GM12878 (cell line): Measurements from ENCODE around the gene GRIK3. TPM values are rescaled to one million over a fixed set of nuclear protein-coding genes. Genes with fewer than 3 reads are reported as not detected.

Experiments used
- ATAC-seq: fragments of 200-7000 bp; cut with Tn5 transposase; 3 replicates; pipeline ENCODE4 v1.9.1; 2020; ENCODE audit warnings: mild to moderate bottlenecking, moderate library complexity
- BruUV-seq: library from RNA; stranded (reverse); fragments of 400-500 nt; replicated peaks from 2 replicates; lab custom pipeline; 2021; lab: Mats Ljungman, UMichigan
- CTCF ChIA-PET: fragments of 300-600 bp; sonication (Branson Sonifier 250); formaldehyde crosslinking; extraction: SDS; loops from one replicate; lab custom pipeline; 2021; ENCODE audit warnings: inconsistent platforms; lab: Yijun Ruan, JAX
- POLR2A ChIA-PET: fragments of 350-600 bp; formaldehyde crosslinking; extraction: SDS; loops from one replicate; lab custom pipeline; 2021; ENCODE audit warnings: inconsistent platforms; lab: Charles Lee
- RAD21 ChIA-PET: fragments of 300-600 bp; sonication (Branson Sonifier 250); formaldehyde crosslinking; loops from one replicate; lab custom pipeline; 2023; ENCODE audit warnings: antibody characterized with exemption; ENCODE audit not compliant: unreplicated experiment; lab: Charles Lee
- SMC1A ChIA-PET: fragments of 300-600 bp; sonication (Branson Sonifier 250); formaldehyde crosslinking; loops from one replicate; lab custom pipeline; 2023; ENCODE audit not compliant: unreplicated experiment, uncharacterized antibody; lab: Charles Lee
- DNase-seq: peaks from one replicate; pipeline ENCODE4 v3.0.0-alpha.2; 2011; ENCODE audit warnings: low read depth, low spot score
- FAIRE-seq: peaks from 3 replicates; lab custom pipeline; 2011; peaks lifted over from hg19 to GRCh38; lab: Jason Lieb, UNC
- H2AFZ ChIP-seq: 2 replicates; pipeline ENCODE4 v1.6.0; 2011; ENCODE audit warnings: low read depth, low read length, control low read depth; ENCODE audit not compliant: control insufficient read depth
- H3K27ac ChIP-seq: 2 replicates; pipeline ENCODE4 v1.5.1; 2011; ENCODE audit warnings: control low read depth; ENCODE audit not compliant: control insufficient read depth, insufficient read depth
- H3K27me3 ChIP-seq, 2 experiments: replicated peaks in 1 of 2; 2 replicates each; pipeline versions ENCODE4 v1.6.0 to v1.6.1; 2011; ENCODE audit warnings: low read length in 1 of 2; ENCODE audit not compliant: control insufficient read depth in 2 of 2, insufficient read depth in 2 of 2
- H3K36me3 ChIP-seq, 2 experiments: 2 replicates each; pipeline ENCODE4 v1.5.1; 2011; ENCODE audit warnings: low read length in 1 of 2; ENCODE audit not compliant: control insufficient read depth in 2 of 2, insufficient read depth in 2 of 2
- H3K4me1 ChIP-seq: 2 replicates; pipeline ENCODE4 v1.6.1; 2011; ENCODE audit warnings: mild to moderate bottlenecking, low read length, moderate library complexity, mixed read lengths; ENCODE audit not compliant: control insufficient read depth, insufficient read depth
- H3K4me2 ChIP-seq: 2 replicates; pipeline ENCODE4 v1.6.0; 2011; ENCODE audit warnings: control low read depth; ENCODE audit not compliant: control insufficient read depth, insufficient read depth
- H3K4me3 ChIP-seq: fragments of 200-600 bp; sonication (generic); 2 replicates; pipeline ENCODE4 v1.5.1; 2016
- H3K79me2 ChIP-seq: 2 replicates; pipeline ENCODE4 v1.6.0; 2011; ENCODE audit warnings: low read length; ENCODE audit not compliant: control insufficient read depth, insufficient read depth
- H3K9ac ChIP-seq: 2 replicates; pipeline ENCODE4 v1.8.0; 2011; ENCODE audit warnings: low read length, control low read depth, mixed read lengths; ENCODE audit not compliant: control insufficient read depth, insufficient read depth
- H3K9me3 ChIP-seq: replicated peaks from 3 replicates; pipeline ENCODE4 v1.5.1; 2011; ENCODE audit warnings: mild to moderate bottlenecking, low read length; ENCODE audit not compliant: control insufficient read depth, insufficient read depth
- H4K20me1 ChIP-seq: 2 replicates; pipeline ENCODE4 v1.6.0; 2011; ENCODE audit not compliant: control insufficient read depth, insufficient read depth
- BCL11A ChIP-seq: IDR thresholded peaks from 2 replicates; pipeline ENCODE4 v1.6.1; 2011; ENCODE audit warnings: low read depth, low read length
- CBX3 ChIP-seq: fragments of 200-600 bp; sonication (generic); IDR thresholded peaks from 2 replicates; pipeline ENCODE4 v1.6.1; 2016; ENCODE audit warnings: low read depth, borderline replicate concordance
- EED ChIP-seq: sonication (generic); IDR thresholded peaks from 2 replicates; pipeline ENCODE4 v1.6.1; 2016; ENCODE audit warnings: antibody characterized with exemption, low read depth
- ZBED1 ChIP-seq: IDR thresholded peaks from 2 replicates; pipeline ENCODE4 v1.6.1; 2016; ENCODE audit warnings: borderline replicate concordance
- ZBTB4 ChIP-seq: fragments of 450-650 bp; formaldehyde crosslinking; IDR thresholded peaks from 2 replicates; pipeline ENCODE4 v1.4.0; 2022; ENCODE audit warnings: mild to moderate bottlenecking, moderate library complexity
- WGBS: methylation state at CpG from one replicate; pipeline ENCODE4 v1.1.6; 2016; ENCODE audit warnings: low lambda C conversion rate; ENCODE audit not compliant: insufficient replicate concordance, insufficient coverage; ENCODE audit errors: missing lambda C conversion rate; 5-methylcytosine and 5-hydroxymethylcytosine counted together
- in situ Hi-C: fragments of 300-500 bp; cut with MboI; formaldehyde crosslinking; loops from 9 replicates; pipeline ENCODE4 v1.14.3; 2018; ENCODE audit warnings: mixed read lengths
- intact Hi-C: fragments of 100-400 bp; cut with micrococcal nuclease; formaldehyde crosslinking; loops from one replicate; pipeline ENCODE4 v1.14.2; 2022; ENCODE audit not compliant: unreplicated experiment
- polyA plus RNA-seq, 11 experiments: library from polyadenylated mRNA; depleted of rRNA in 4 of 11; unstranded in 6 of 11; stranded (reverse) in 5 of 11; fragments of >200 nt; fragmentation: Nextera tagmentation in 4 of 11; fragmentation: Illumina TruSeq in 1 of 11; extraction: Ambion mirVana in 4 of 11; extraction: Trizol in 1 of 11; gene quantifications; 1 replicate in 1 of 11; 2 replicates in 10 of 11; pipeline versions ENCODE4 v1.2.1 to v1.2.3, GENCODE V29; 2011 to 2016; ENCODE audit warnings: inconsistent platforms in 2 of 11, missing spikeins in 2 of 11, low read depth in 1 of 11
- total RNA-seq, 4 experiments: library from RNA; depleted of rRNA in 3 of 4; stranded (reverse); fragments of >200 nt in 3 of 4; fragmentation: Illumina TruSeq in 1 of 4; extraction: Trizol in 1 of 4; gene quantifications; 2 replicates each; pipeline versions ENCODE4 v1.2.1 to v1.2.3, GENCODE V29; 2013 to 2021

GRIK3 gene
- total and polyA plus RNA-seq, 10 of the 15 experiments (the other 5 are each of a cell fraction or from before 2014, with no cell fraction given) = not detected

DNA sequence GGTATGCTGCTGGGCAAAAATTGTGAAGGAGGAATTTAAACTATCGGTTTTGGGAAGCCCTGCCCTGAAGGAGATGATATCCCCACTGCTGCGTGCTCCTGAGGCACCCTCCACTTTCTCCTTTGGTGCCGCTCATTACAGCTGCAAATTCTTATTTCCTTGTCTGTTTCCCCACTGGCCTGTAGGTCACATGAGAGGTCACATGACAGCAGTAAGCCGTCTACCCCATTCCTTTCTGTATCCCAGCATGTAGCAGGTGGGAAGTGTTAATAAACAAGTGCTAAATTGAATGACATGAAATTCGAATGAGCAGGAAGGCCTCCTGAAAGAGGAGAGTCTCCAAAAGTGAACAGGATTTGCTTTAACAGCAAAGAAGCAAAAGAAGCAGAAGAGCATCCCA is 58.7 kb downstream of the GRIK3 start:
- DNase-seq = no peak
- ATAC-seq = no peak
- H3K27ac ChIP-seq = no peak overlapping the region
- H3K27me3 ChIP-seq = no peaks in the 10 kb centered on the region; a peak in 1 of 4 replicates
- ChIA-PET RAD21 (no interaction called here), SMC1A (no interaction called here), POLR2A (no interaction called here), CTCF (no interaction called here)
- 25% methylated on average over 5 of the region's 5 CpGs for WGBS
- H3K4me1 ChIP-seq = no peaks in the 10 kb centered on the region
- H3K79me2 ChIP-seq = no peaks in the 10 kb centered on the region
- no peaks in the 10 kb centered on the region for H3K9me3 ChIP-seq
- H3K4me2 ChIP-seq = no peak overlapping the region
- no TSS peak for BruUV-seq
- TF ChIP-seq ZBED1 (no peak), CBX3 (no peak)
- no peak for FAIRE-seq
- H2AFZ ChIP-seq = no peak overlapping the region
- no peak overlapping the region for H3K9ac ChIP-seq
- intact Hi-C loops = no loop called here
- no peaks in the 10 kb centered on the region for H3K36me3 ChIP-seq
- H3K4me3 ChIP-seq = no peak overlapping the region
- no peaks in the 10 kb centered on the region for H4K20me1 ChIP-seq
- in situ Hi-C loops = no loop called here

DNA sequence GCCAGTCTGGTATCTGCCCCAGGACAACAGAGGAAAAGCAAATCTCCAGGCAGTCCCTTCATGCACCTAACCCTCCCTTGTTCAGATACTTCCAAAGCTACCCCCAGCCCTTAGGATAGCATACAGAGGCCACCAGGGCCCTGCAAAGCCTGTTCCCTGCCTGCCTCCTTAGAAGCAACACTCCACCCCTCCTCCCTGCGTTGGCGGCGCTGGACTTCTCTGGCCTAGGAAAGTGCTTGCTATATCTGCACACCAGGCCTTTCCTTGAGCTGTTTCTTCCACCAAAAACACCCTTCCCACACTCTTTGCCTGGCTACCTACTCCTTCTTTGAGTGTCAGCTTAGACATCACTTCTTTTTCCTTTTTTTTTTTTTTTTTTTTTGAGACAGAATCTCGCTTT is 61.3 kb downstream of the GRIK3 start:
- Histone ChIP-seq H3K4me1 (no peaks in the 10 kb centered on the region), H3K9me3 (no peaks in the 10 kb centered on the region), H3K9ac (no peak overlapping the region), H2AFZ (no peak overlapping the region), H3K36me3 (no peaks in the 10 kb centered on the region), H3K4me3 (no peak overlapping the region), H3K27me3 (no peaks in the 10 kb centered on the region; a peak in 1 of 4 replicates), H3K4me2 (no peak overlapping the region), H3K27ac (no peak overlapping the region), H4K20me1 (no peaks in the 10 kb centered on the region), H3K79me2 (no peaks in the 10 kb centered on the region)
- in situ Hi-C loops = no loop called here
- SMC1A ChIA-PET = no interaction called here
- CTCF ChIA-PET = no interaction called here
- DNase-seq (no peak), ATAC-seq (no peak), FAIRE-seq (no peak)
- RAD21 ChIA-PET = no interaction called here
- WGBS = 78% methylated on average over 3 of the region's 4 CpGs
- POLR2A ChIA-PET = no interaction called here
- intact Hi-C loops = no loop called here
- no peak for TF ChIP-seq ZBTB4 (CRISPR knock-in tag)
- no peak for TF ChIP-seq BCL11A
- no peak for TF ChIP-seq EED
- no TSS peak for BruUV-seq
